ENCODE results near the gene SPAG16. TPM values are rescaled to one million over a fixed set of nuclear protein-coding genes. Genes with fewer than 3 reads are reported as not detected.
A peak's percentile ranks its signal among the peaks of the same experiment; 100 is the strongest.

SPAG16 gene
- total RNA-seq, 4 donors from 2014 or later = 1.2 to 30.8 (median 16.2) TPM

GRCh38 chr2:213411582-213412289, 127.5 kb downstream of the SPAG16 start:
- peak overlapping the region; percentile 17 to 65 (median 57) for H3K27ac ChIP-seq

GRCh38 chr2:213415093-213415492, 130.8 kb downstream of the SPAG16 start:
- intact Hi-C loops (cut with DNase I; ENCODE audit: low total_unique reads) (no loop called here), in situ Hi-C loops (cut with MboI; ENCODE audit: low pct_ligation_motif_present in 1 of 4, low pct_unique_long_range_greater_than_20kb in 1 of 4, low sequenced_read_pairs in 3 of 4) (no loop called here)
- H3K9me3 ChIP-seq = no peaks in the 10 kb centered on the region
- no peak overlapping the region for H3K4me3 ChIP-seq
- WGBS, 2 donors (ENCODE audit: low coverage in 1 of 2) = 80 to 91% methylated on average over 1 of the region's 1 CpG
- TF ChIP-seq POLR2AphosphoS5 (IDR thresholded peaks at IDR 0.05) = no peak
- no peak for TF ChIP-seq EP300 (IDR thresholded peaks at IDR 0.05; ENCODE audit: low read depth)
- no peak for TF ChIP-seq CTCF (IDR thresholded peaks at IDR 0.05)
- TF ChIP-seq POLR2A (IDR thresholded peaks at IDR 0.05) = no peak
- DNase-seq = no peak
- H3K27me3 ChIP-seq = no peaks in the 10 kb centered on the region
- no peaks in the 10 kb centered on the region for H3K4me1 ChIP-seq
- H3K27ac ChIP-seq = no peak overlapping the region
- H3K36me3 ChIP-seq = no peaks in the 10 kb centered on the region

More at GRCh38 chr2:213411582-213412289, 127.5 kb downstream of the SPAG16 start:
- Histone ChIP-seq H3K36me3 (no peaks in the 10 kb centered on the region), H3K27me3 (no peaks in the 10 kb centered on the region), H3K4me3 (no peak overlapping the region), H3K4me1 (no peaks in the 10 kb centered on the region), H3K9me3 (no peaks in the 10 kb centered on the region)
- WGBS, 2 donors (ENCODE audit: low coverage in 1 of 2) = 48 to 62% methylated on average over 9 to 10 of the region's 10 CpGs
- intact Hi-C loops (cut with DNase I; ENCODE audit: low total_unique reads) = no loop called here
- DNase-seq = peak; percentile 39
- no peak for TF ChIP-seq POLR2AphosphoS5 (IDR thresholded peaks at IDR 0.05)
- no peak for TF ChIP-seq EP300 (IDR thresholded peaks at IDR 0.05; ENCODE audit: low read depth)
- no peak for TF ChIP-seq POLR2A (IDR thresholded peaks at IDR 0.05)
- TF ChIP-seq CTCF (IDR thresholded peaks at IDR 0.05) = no peak
- in situ Hi-C loops (cut with MboI; ENCODE audit: low pct_ligation_motif_present in 1 of 4, low pct_unique_long_range_greater_than_20kb in 1 of 4, low sequenced_read_pairs in 3 of 4) = no loop called here

GRCh38 chr2:213416832-213417231, 132.6 kb downstream of the SPAG16 start:
- no peaks in the 10 kb centered on the region for H3K9me3 ChIP-seq
- no peak for DNase-seq
- H3K4me1 ChIP-seq = no peaks in the 10 kb centered on the region
- H3K27ac ChIP-seq = no peak overlapping the region
- no peaks in the 10 kb centered on the region for H3K36me3 ChIP-seq
- no peak for TF ChIP-seq EP300 (IDR thresholded peaks at IDR 0.05; ENCODE audit: low read depth)
- TF ChIP-seq POLR2AphosphoS5 (IDR thresholded peaks at IDR 0.05) = no peak
- TF ChIP-seq POLR2A (IDR thresholded peaks at IDR 0.05) = no peak
- no peak for TF ChIP-seq CTCF (IDR thresholded peaks at IDR 0.05)
- no peak overlapping the region for H3K4me3 ChIP-seq
- H3K27me3 ChIP-seq = no peaks in the 10 kb centered on the region
- 38% methylated on average over 1 of the region's 1 CpG; no CpG with 5 or more reads in 1 of the 2 donors for WGBS, 2 donors (ENCODE audit: low coverage in 1 of 2)
- in situ Hi-C loops (cut with MboI; ENCODE audit: low pct_ligation_motif_present in 1 of 4, low pct_unique_long_range_greater_than_20kb in 1 of 4, low sequenced_read_pairs in 3 of 4) = no loop called here
- intact Hi-C loops (cut with DNase I; ENCODE audit: low total_unique reads) = no loop called here

GRCh38 chr2:213419980-213420379, 135.7 kb downstream of the SPAG16 start:
- in situ Hi-C loops (cut with MboI; ENCODE audit: low pct_ligation_motif_present in 1 of 4, low pct_unique_long_range_greater_than_20kb in 1 of 4, low sequenced_read_pairs in 3 of 4) (no loop called here), intact Hi-C loops (cut with DNase I; ENCODE audit: low total_unique reads) (no loop called here)
- Histone ChIP-seq H3K4me1 (no peaks in the 10 kb centered on the region), H3K4me3 (no peak overlapping the region), H3K9me3 (no peaks in the 10 kb centered on the region), H3K27ac (no peak overlapping the region), H3K27me3 (no peaks in the 10 kb centered on the region), H3K36me3 (no peaks in the 10 kb centered on the region)
- TF ChIP-seq CTCF (IDR thresholded peaks at IDR 0.05) (no peak), POLR2A (IDR thresholded peaks at IDR 0.05) (no peak), EP300 (IDR thresholded peaks at IDR 0.05; ENCODE audit: low read depth) (no peak), POLR2AphosphoS5 (IDR thresholded peaks at IDR 0.05) (no peak)
- 39 to 77% methylated on average over 1 of the region's 1 CpG for WGBS, 2 donors (ENCODE audit: low coverage in 1 of 2)
- DNase-seq = no peak

Data from transverse colon (tissue), 4 donors.